Endothelial cell of hepatic sinusoid (primary cell): ENCODE results near the gene ASB10.

Experiments
- in situ Hi-C: cut with HindIII; loops from 2 replicates; pipeline ENCODE4 v1.10.0; 2017; ENCODE audit warnings: low sequenced_read_pairs

Gene ASB10

GRCh38 chr7:151211155-151211772 is 24.2 kb upstream of the ASB10 start:
- in situ Hi-C loops, result no loop called here

DNA sequence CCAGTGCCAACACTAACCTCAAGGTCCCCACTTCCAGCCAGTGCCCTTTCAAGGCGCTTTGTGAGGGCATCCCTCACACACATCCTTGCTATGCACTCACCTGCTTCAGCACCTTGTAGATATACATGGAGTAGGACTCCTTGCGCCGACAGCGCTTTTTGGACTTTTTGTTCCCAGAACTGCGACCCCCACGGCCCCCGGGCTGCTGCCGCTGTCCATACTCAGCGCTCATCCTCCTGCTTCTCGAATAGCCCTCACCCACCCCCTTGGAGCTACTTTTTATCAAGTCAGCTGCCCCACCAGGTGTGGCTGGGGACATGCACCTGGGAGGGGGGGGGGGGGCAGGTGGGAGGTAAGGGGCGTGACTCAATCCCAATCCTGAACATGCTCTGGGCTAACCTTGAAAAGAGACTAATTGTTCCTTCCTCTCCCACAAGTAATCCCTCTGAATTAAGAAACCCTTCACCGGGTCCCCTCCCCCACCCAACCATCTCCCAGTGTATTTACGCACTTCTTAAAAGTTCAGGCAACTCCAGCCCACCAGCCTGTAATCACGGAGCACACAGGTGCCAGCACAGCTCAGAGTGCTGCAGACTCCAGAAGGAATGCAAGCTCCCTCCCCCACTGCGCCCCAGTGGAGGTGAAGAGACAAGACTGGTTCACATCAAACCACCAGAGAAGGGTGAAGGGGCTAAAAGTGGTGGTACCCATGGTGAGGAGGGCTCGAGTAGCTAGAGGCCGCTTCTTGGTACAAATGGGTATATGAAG is 23.2 kb upstream of the ASB10 start, which contains the start of gene H2BK1:
TSS of gene H2BK1 (minus strand) at position 402 of the 768 bp plus-strand sequence. CDS start at position 232, 170 bp downstream.
- in situ Hi-C loops, result no loop called here

DNA sequence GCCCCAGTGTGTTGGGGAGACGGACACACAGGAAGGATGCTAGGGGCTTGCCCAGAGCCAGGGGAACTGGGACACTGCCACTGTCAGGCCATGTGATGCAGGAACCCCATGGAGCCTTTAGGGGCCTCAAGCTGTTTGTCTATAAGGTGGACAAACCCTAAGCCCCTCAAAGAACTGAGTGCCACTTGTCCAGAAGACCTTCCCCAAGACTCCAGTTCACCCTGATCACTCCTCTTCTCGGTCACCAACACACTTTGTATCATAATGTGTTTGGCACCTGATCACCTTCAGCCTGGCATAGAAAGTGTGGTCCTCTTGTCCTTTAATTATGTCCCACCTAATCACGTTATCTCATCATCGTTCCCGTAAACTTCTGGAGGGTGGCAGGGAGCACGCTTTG is 22.5 kb upstream of the ASB10 start:
- in situ Hi-C loops, result loop anchor here (5.0 kb wide), 2 partner anchors 42 to 63 kb away; partner anchors contain the start of gene GBX1

DNA sequence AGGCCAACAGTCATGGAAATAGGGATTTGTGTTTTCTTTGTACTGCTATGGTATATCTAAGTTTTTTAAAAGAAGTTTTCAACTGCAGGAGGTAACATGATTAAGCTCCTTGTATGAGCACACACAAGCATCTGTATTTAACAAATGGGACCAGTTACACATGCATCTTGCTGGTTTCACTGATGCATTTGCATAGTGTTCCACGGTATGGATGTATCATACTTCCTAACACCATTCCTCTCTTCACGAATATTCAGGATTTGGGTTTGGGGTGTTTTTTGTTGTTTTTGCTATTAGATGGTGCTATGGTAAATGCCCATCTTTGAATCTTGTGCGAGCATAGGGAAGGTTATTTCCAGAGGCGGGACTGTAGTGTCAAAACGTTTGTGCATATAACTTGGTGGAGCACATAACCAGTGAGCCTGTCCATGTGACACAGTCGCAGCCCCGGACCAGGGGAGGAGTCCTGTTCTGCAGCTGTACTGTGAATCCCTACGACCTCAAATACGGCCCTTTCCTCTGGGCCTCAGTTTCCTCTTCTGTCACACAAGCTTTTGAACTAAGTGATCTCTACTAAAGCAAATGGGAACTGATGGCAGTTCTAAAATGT is 21.3 kb upstream of the ASB10 start:
- in situ Hi-C loops, result loop anchor here (5.0 kb wide), 2 partner anchors 41 to 64 kb away; partner anchors contain the start of gene GBX1

GRCh38 chr7:151207804-151208203 is 20.8 kb upstream of the ASB10 start:
- in situ Hi-C loops, result loop anchor here (5.0 kb wide), 2 partner anchors 41 to 64 kb away; partner anchors contain the start of gene GBX1

GRCh38 chr7:151207315-151207714 is 20.3 kb upstream of the ASB10 start:
- in situ Hi-C loops, result loop anchor here (5.0 kb wide), 2 partner anchors 40 to 65 kb away; partner anchors contain the start of gene GBX1

- in situ Hi-C loops, result loop anchor here (5.0 kb wide), 2 partner anchors 40 to 65 kb away; partner anchors contain the start of gene GBX1
Observed at GRCh38 chr7:151206914-151207313, 19.9 kb upstream of the ASB10 start.

GRCh38 chr7:151205730-151206129 is 18.7 kb upstream of the ASB10 start:
- in situ Hi-C loops, result loop anchor here (5.0 kb wide), 2 partner anchors 38 to 67 kb away; partner anchors contain the start of gene GBX1

- in situ Hi-C loops, result loop anchor here (5.0 kb wide), 2 partner anchors 37 to 68 kb away; partner anchors contain the start of gene GBX1
Observed at GRCh38 chr7:151204383-151205032, 17.5 kb upstream of the ASB10 start.

GRCh38 chr7:151202836-151203235 is 15.8 kb upstream of the ASB10 start:
- in situ Hi-C loops, result no loop called here

GRCh38 chr7:151201751-151202150 is 14.7 kb upstream of the ASB10 start:
- in situ Hi-C loops, result no loop called here

DNA sequence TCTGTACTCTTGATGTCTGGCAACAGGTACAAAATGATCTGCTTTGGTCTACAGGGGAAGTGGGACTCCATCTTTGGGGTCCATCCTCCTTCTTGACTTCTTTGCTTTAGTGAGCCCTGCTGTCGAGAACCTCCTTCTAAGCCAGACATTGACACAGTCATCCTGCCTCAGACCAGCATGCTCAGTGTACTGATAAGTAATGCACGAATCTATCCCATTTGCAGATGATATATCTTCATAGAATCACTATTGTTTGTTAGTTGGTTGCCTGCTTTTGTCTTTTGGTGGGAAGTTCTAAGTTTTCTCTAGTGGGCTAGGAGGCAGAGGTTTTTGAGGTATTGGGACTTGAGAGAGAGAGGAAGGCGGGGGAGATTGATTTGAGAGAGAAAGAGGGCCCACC is 14.3 kb upstream of the ASB10 start:
- in situ Hi-C loops, result no loop called here

DNA sequence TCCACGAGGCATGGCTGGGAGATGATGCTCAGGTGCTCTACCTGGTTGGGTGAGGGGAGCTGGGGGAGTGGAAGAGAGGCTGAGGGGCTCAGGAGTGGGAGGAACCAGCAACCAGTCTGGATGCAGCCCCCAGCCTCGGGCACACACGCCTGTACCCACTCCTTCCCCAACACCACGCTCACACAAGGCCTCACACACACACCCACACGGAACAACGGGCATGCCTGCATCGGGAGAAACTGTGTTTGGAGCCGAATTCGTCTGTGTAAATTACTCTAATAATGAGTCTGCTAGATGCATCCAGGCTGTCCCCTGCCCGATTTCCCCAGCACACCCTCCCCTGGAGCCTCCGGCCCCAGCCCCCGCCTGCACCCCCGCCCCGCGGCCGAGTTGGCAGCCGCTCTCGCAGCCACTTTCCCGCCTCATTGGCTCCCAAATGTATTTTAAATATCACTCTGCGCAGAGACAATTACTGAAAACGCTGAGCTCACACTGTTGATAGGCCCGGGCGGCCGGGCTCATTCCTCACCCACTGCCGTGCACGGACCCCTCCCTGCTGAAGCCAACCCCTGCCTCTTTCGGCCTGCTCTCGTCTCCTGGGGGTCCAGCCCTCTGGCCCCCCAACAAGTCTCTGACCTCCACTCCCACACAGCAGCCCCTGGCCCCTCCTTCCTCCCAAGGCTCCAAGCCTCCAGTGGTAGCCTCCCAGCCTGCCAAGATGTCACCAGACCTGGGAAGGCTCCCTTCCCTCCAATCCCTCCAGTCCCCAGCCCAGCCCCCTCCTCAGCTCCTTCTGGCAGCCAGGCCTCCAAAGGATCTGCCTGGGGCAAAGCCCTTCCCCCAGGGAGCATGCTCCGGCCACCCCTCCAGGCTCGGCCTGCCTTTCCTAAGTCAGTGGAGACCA is 12.1 kb upstream of the ASB10 start:
- in situ Hi-C loops, result no loop called here

DNA sequence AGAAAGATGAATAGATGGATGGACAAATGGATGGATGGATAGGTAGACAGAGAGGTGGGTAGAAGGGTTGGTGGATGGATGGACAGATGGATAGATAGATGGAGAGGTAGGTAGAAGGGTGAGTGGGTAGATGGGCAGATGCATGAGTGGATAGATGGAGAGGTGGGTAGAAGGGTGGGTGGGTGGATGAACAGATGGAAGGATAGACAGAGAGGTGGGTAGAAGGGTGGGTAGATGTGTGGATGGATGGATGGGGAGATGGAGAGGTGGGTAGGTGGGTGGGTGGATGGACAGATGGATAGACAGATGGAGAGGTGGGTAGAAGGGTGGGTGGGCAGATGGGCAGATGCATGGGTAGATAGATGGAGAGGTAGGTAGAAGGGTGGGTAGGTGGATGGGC is 10.9 kb upstream of the ASB10 start:
- in situ Hi-C loops, result no loop called here

GRCh38 chr7:151195616-151196450 is 8.8 kb upstream of the ASB10 start:
- in situ Hi-C loops, result no loop called here

GRCh38 chr7:151194188-151194587 is 7.1 kb upstream of the ASB10 start:
- in situ Hi-C loops, result no loop called here

- in situ Hi-C loops, result no loop called here
Observed at GRCh38 chr7:151193203-151193978, 6.3 kb upstream of the ASB10 start.

DNA sequence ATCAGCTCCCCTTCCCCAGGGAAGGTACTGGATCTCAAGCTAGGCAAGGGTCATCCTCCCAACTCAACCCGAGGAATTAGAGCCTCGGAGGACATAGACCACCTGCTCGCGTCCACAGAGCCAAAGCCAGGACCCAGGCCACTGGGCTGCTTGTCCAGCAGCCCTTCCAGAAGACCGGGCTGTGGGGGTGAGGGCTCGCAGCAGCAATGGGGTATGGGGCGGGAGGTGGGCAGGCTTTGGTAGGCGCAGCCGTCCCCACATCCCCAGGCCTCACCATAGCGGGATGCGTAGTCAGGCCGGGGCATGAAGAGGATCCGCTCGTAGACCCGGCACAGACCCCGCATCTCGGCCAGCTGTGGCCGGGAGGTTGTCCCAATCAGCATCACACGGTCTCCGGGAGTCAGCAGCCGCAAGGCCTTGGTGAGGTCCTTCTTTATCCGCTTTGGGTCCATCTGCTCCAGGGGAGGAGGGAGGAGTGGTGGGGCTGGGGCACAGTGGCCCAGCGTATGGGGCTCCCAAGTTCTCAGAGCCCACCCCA is 5.0 kb upstream of the ASB10 start:
- in situ Hi-C loops, result no loop called here
